Activated gamma-delta T cell treated with anti-CD3 and anti-CD28 coated beads, Interleukin-2, amount 50 U/mL, for 16 hours (primary cell): Measurements from ENCODE around the gene B3GALNT2.

Source experiments
- DNase-seq: peaks from one replicate; pipeline ENCODE4 v3.0.0-alpha.2; 2020; ENCODE audit warnings: low read depth

B3GALNT2 gene

GRCh38 chr1:235450886-235451483, 53.3 kb downstream of the B3GALNT2 start:
- DNase-seq, result no peak

GRCh38 chr1:235450433-235450832, 53.8 kb downstream of the B3GALNT2 start:
- no peak for DNase-seq

DNA sequence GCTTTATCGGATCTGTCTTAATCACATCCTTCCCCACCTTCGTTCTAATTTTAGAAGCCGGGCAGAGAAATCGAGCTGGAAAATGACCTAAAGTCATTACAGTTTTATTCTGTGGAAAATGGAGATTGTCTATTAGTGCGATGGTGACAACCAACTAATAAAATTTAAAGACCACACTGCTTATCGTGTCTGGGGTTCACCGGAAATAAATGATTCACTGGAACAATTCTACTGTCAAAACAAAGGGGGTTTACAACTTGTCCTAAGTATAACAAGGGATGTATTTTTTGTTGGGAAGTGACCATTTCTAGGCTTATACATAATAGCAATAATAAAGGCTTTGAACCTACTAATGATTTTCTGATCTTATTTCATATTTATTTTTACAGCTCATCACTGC, 55.6 kb downstream of the B3GALNT2 start:
- DNase-seq, result no peak

DNA sequence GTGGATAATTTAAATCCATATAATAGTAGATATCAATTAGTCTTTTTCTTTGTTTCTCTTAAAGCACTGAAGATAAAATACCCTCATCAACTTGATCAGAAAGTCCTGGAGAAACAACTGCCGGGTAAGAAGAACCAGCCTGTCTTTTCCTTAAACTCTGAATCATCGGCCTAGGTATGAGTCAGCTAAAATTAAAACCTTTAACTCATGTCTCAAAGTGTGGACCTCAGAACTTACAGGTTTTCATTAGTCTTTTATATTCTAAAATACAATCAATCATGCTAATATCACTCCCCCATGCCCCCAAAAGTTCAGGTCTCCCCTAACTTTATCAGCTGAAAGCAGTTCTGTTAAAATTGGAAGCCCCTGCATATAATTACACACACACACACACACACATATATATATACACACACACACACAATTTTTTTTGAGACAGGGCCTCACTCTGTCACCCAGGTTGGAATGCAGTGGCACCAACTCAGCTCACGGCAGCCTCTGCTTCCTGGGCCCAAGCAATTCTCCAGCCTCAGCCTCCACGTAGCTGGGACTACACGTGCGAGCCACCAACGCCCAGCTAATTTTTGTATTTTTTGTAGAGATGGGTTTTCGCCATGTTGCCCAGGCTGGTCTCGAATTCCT, 61.3 kb downstream of the B3GALNT2 start:
- no peak for DNase-seq

DNA sequence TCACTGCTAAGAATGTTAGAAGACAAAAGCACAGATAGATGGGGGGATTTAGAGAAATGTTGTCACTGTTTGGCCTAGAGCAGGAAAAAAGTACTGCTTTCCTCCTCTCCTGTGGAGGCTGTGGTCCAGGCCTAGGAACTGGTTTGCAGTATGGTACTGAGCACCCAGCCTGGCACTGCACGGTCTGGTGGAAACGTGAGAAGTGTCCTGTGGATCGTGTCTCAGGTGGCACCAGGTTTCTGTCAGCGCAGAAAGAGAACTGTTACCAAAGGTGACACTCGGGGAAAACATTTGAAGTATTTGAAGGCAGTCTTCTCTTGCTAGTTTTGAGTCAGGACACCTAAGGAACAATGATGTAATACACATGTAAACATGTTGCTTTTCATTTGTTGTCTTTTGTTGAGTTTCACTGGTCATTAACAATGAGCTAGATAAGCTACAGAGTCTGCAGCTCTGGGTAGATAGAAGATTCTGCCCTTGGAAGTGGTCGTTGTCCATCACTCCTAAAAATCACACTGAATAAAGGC, 63.0 kb downstream of the B3GALNT2 start:
- DNase-seq, result no peak

- no peak for DNase-seq
Observed at GRCh38 chr1:235434001-235434400, 70.3 kb downstream of the B3GALNT2 start.

GRCh38 chr1:235430991-235431390, 73.3 kb downstream of the B3GALNT2 start:
- DNase-seq, result no peak

- no peak for DNase-seq
Observed at GRCh38 chr1:235429143-235429542, 75.1 kb downstream of the B3GALNT2 start.

GRCh38 chr1:235427447-235427846, 76.8 kb downstream of the B3GALNT2 start:
- DNase-seq, result no peak

DNA sequence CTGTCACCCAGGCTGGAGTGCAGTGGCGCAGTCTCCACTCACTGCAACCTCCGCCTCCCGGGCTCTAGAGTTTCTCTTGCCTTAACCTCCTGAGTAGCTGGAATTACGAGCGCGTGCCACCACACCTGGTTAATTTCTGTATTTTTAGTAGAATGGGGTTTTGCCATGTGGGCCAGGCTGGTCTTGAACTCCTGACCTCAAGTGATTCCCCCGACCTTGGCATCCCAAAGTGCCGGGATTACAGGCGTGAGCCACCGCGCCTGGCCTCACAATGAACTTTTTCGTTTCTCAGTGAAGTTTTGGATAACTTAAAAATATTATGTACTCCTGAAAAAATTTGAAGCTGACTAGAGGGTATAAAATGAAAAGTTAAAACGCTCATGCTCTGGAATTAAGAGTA, 77.6 kb downstream of the B3GALNT2 start:
- no peak for DNase-seq

- DNase-seq, result no peak
Observed at GRCh38 chr1:235426143-235426542, 78.1 kb downstream of the B3GALNT2 start.

- DNase-seq, result no peak
Observed at GRCh38 chr1:235425357-235425756, 78.9 kb downstream of the B3GALNT2 start.

- no peak for DNase-seq
Observed at GRCh38 chr1:235424092-235424491, 80.2 kb downstream of the B3GALNT2 start.

DNA sequence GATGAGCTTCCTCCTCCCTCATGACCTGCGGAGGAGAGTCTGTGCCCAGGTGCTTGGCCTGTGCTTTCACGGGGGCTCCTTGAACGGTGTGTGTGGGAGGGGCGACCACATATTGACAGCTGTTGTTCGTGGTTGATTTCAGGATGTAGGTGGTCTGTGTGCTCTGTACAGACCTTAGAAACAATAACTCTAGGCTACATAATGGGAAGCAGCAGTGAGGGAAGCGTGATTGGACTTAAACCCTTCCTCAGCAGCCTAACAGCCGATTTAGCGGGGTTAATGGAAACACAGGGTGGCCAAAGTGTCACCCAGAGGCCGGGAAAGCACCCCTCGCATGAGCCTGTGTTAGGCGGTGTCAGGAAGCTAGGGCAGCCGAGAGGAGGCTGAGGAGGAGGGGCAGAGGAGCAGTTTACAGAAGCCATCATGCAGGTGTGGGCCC, 81.0 kb downstream of the B3GALNT2 start:
- DNase-seq, result peak; percentile 7

DNA sequence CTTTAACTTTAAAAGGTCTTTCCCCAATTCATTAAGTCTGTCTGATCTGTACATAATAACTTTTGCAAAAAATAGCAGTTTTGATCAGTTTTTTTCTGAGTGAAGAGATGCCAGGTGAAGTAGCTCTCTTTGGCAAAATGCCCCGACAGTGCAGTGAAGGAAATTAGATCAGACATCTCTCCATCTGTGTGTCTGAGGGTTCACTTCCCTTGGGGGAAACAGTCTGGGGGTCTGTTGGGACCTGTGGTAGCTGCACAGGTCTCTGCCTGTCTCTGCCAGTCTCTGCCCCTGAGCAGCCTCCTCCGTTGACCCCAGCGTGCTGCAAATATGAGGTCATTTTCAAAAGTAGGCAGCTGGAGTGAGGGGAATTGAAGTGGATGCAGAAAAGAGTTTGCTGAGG, 82.5 kb downstream of the B3GALNT2 start:
- no peak for DNase-seq

DNA sequence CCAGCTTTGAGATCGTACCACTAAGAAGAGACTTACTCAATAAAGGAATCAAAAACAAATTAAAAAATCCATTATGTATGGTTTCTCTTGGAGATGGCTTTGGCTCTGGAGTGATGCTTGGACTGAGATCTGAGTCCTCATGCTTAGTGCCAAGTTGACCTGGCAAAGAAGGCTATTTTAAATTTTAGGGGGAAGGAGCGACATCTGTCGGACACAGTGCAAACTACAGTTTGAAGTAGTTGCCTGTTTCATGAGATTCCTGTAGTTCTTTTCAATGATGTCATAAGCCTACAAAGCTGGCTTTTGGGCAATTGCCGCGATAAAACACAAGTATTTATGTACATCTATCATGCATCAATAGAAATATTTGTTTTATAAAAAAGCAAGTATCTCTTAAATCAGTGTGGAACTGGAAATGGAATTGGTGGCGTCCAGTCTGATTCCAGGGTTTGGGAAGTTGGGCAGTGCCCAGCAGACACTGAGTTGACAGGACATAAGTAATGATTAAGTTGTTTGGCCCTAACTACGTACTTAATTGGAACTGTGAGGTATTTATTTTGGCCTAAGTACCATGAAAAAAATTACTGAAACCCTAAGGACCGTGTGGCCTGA, 87.1 kb downstream of the B3GALNT2 start:
- DNase-seq, result peak; percentile 38

- DNase-seq, result no peak
Observed at GRCh38 chr1:235416662-235417049, 87.6 kb downstream of the B3GALNT2 start.

DNA sequence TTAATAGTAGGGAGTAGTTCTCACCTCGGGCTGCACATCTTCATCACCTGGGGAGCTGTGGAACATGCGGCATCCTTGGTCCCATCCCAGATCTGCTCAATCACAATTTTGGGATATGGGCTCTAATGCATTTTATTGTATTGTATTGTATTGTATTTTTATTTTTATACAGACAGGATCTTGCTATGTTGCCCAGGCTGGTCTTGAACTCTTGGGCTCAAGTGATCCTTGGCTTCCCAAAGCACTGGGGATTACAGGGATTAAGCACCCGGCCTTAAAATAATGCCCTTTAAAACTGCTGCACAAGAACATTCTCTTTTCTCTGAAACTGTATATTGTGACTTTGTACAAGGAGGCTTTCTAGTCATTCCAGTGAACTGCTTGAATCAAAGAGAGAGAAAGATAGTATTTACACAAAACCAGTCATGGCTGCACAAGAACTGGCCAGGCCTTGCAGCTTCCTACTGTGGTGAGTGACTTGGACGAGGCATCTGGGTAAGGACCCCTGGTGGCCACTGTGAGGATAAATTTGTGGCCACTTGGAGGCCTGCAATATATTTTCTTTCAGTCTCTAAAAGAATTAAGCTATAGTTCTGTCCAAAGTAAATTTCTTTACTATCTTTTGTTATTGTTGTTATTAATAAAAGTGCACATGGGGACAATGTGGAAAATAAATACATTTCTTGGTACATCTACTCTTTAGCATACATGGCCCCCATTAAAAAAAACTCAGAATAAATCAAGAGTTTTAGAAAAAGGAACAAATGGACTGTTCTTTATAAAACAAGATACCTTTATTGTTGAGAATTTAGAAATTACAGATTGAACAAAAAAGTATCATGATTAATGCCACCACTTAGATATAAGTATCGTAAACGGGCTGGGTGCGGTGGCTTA, 89.0 kb downstream of the B3GALNT2 start:
- peak; percentile 27 for DNase-seq

- no peak for DNase-seq
Observed at GRCh38 chr1:235411489-235412486, 92.5 kb downstream of the B3GALNT2 start.

DNA sequence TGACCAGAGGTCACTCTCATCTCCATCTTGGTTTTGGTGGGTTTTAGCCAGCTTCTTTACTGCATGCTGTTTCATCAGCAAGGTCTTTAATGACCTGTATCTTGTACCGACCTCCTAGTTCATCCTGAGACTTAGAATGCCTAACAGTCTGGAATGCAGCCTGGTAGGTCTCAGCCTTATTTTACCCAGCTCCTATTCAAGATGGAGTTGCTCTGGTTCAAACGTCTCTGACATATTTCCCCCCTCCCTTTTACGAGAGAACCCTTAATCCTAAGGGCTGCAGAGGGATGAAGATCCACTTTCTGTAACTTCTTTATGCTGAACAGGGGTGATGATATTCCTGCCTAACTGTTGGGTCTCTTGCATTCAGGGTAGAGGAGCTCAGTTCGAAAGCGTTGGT, 93.8 kb downstream of the B3GALNT2 start:
- DNase-seq, result no peak
